ENCODE results near the gene ATP2B2.

ATP2B2 gene

DNA sequence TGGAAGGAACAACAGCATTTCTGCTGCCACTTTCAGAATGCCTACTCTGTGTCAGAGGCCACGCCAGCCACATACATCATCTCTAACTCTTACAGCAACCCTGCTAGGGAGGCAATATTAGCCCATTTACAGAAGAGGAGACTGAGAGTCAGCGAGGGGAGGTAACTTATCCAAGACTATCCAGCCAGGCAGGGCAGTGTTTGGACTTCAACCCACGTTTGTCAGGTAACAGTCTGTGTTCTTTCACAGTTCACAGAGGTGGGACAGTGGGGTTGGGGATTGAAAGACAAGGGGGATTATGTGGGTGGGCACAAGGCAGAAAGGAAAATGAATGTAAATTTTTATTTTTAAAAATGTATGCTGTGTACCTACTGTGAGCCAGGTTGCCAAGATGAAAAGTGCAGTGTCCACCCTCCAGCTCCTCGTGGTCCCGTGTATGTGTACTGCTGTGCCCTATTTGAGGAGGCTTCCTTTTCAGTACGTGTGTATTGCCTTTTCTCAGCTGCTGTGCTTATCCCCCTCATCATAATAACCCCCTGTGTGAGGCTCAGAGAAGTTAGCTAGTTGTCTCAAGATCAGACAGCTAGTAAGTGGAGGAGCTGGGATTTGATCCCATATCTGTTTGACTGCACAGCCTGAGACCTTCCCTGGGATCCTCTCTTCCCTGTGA is 16.5 kb upstream of the ATP2B2 start:
- no peak overlapping the region for H3K4me3 ChIP-seq (ENCODE audit: insufficient read depth, low read depth, low read length, poor library complexity, severe bottlenecking)
- no peaks in the 10 kb centered on the region for H3K36me3 ChIP-seq (ENCODE audit: control insufficient read depth, insufficient read depth, low read length)
- no peaks in the 10 kb centered on the region for H3K9me3 ChIP-seq (ENCODE audit: control insufficient read depth, low read length)
- no peak for DNase-seq
- peaks cover 3% of the 10 kb centered on the region for H3K27me3 ChIP-seq (replicated peaks; ENCODE audit: control insufficient read depth, insufficient read depth, low read length, poor library complexity, severe bottlenecking)
- no peak overlapping the region for H3K27ac ChIP-seq (ENCODE audit: insufficient read depth, low read length, poor library complexity, severe bottlenecking)
- H3K4me1 ChIP-seq (ENCODE audit: control insufficient read depth, insufficient read depth, low read length, poor library complexity, severe bottlenecking): no peaks in the 10 kb centered on the region

DNA sequence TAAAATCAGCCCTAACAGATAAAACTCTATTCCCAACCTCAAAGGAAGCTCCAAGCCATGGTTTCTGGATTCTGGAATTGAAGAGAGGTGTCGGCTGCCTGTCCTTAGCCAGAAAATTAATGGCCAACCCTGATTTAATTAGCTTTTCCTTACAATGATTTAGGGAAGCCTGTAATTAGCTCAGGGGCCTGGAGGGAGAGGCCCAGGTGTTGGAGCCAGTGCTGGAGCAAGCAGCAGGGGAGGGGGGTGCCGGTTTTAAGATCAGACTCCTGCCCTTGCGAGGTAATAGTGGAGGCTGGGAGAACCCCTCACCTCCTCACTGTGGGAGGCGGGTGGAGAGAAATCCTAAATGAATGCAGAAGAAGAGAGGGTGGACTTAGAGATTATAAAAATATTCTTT is 14.7 kb upstream of the ATP2B2 start:
- no peaks in the 10 kb centered on the region for H3K27me3 ChIP-seq (replicated peaks; ENCODE audit: control insufficient read depth, insufficient read depth, low read length, poor library complexity, severe bottlenecking)
- H3K9me3 ChIP-seq (ENCODE audit: control insufficient read depth, low read length): no peaks in the 10 kb centered on the region
- no peak overlapping the region for H3K4me3 ChIP-seq (ENCODE audit: insufficient read depth, low read depth, low read length, poor library complexity, severe bottlenecking)
- DNase-seq: no peak
- H3K36me3 ChIP-seq (ENCODE audit: control insufficient read depth, insufficient read depth, low read length): no peaks in the 10 kb centered on the region
- H3K4me1 ChIP-seq (ENCODE audit: control insufficient read depth, insufficient read depth, low read length, poor library complexity, severe bottlenecking): no peaks in the 10 kb centered on the region
- H3K27ac ChIP-seq (ENCODE audit: insufficient read depth, low read length, poor library complexity, severe bottlenecking): no peak overlapping the region

DNA sequence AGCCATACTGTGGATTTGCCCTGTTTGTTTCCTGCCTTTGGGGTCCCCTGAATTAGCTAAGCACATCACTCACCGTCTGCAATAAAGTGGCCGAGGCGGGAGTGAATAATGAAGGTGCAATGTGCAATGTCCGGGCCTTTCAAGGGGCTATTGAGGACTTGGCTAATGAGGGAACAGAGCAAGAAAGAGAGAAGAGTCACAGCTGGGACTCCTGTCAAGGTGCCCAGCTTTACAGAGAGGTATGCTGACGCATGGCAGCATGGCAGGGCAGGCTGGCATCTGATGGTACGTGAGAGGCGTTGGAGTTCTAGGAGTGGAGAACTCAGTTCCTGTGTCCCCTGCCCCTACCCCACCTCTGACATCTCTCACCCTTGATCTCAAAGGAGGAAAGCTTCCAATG is 13.8 kb upstream of the ATP2B2 start:
- H3K4me1 ChIP-seq (ENCODE audit: control insufficient read depth, insufficient read depth, low read length, poor library complexity, severe bottlenecking): no peaks in the 10 kb centered on the region
- no peak for DNase-seq
- no peak overlapping the region for H3K4me3 ChIP-seq (ENCODE audit: insufficient read depth, low read depth, low read length, poor library complexity, severe bottlenecking)
- H3K27me3 ChIP-seq (replicated peaks; ENCODE audit: control insufficient read depth, insufficient read depth, low read length, poor library complexity, severe bottlenecking): no peaks in the 10 kb centered on the region
- no peaks in the 10 kb centered on the region for H3K9me3 ChIP-seq (ENCODE audit: control insufficient read depth, low read length)
- H3K36me3 ChIP-seq (ENCODE audit: control insufficient read depth, insufficient read depth, low read length): no peaks in the 10 kb centered on the region
- no peak overlapping the region for H3K27ac ChIP-seq (ENCODE audit: insufficient read depth, low read length, poor library complexity, severe bottlenecking)

DNA sequence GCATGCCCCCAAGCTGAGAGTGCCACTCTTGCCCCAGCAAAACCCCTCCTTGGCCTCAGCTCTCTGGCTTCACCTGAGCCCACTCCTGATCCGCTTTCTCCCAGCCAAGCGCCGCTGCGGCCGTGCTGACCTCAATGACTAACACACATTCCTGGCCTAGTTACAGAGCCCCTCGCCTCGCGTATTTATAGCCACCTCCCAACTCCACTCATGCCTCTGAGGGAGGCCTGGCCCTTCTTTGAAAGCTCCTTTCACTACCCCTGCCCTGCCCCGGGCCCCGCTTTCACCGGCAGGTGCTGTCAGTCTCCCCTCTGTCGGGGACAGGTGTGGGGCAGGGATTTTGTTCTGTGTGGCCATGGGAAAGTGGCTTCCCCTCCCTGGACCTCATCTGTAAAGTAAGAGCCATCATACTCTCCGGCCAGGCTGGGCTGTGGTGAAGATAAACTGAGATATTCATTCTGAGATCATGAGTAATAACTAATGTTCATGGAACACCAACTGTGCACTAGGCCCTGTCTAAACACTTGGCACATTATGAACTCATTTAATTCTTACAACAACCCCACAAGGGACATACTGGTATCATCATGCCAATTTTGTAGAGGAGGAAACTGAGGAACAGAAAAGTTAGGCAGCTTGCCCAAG is 13.2 kb upstream of the ATP2B2 start:
- H3K36me3 ChIP-seq (ENCODE audit: control insufficient read depth, insufficient read depth, low read length): no peaks in the 10 kb centered on the region
- H3K4me3 ChIP-seq (ENCODE audit: insufficient read depth, low read depth, low read length, poor library complexity, severe bottlenecking): no peak overlapping the region
- H3K4me1 ChIP-seq (ENCODE audit: control insufficient read depth, insufficient read depth, low read length, poor library complexity, severe bottlenecking): no peaks in the 10 kb centered on the region
- DNase-seq: no peak
- no peak overlapping the region for H3K27ac ChIP-seq (ENCODE audit: insufficient read depth, low read length, poor library complexity, severe bottlenecking)
- H3K27me3 ChIP-seq (replicated peaks; ENCODE audit: control insufficient read depth, insufficient read depth, low read length, poor library complexity, severe bottlenecking): no peaks in the 10 kb centered on the region
- no peaks in the 10 kb centered on the region for H3K9me3 ChIP-seq (ENCODE audit: control insufficient read depth, low read length)

DNA sequence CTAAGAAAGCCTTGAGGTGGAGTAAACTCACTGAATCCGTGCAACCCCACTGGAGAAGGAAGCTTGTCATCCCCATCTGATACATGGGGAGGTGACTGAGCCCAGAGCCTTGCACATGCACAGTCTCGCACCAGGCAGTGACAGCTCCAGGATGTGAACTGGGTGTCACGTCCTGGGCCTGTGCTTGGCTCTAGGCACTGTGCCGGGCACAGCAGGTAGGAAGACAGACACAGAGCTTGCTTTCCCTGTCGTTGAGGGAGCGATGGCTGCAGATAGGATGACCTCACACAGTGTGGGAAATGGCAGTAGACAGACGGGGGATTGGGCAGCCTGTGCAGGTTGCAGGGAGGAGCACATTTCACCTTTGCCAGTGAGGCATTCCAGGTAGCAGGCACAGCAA is 12.2 kb upstream of the ATP2B2 start:
- H3K4me1 ChIP-seq (ENCODE audit: control insufficient read depth, insufficient read depth, low read length, poor library complexity, severe bottlenecking): no peaks in the 10 kb centered on the region
- H3K27ac ChIP-seq (ENCODE audit: insufficient read depth, low read length, poor library complexity, severe bottlenecking): no peak overlapping the region
- no peaks in the 10 kb centered on the region for H3K9me3 ChIP-seq (ENCODE audit: control insufficient read depth, low read length)
- no peaks in the 10 kb centered on the region for H3K27me3 ChIP-seq (replicated peaks; ENCODE audit: control insufficient read depth, insufficient read depth, low read length, poor library complexity, severe bottlenecking)
- no peak for DNase-seq
- no peaks in the 10 kb centered on the region for H3K36me3 ChIP-seq (ENCODE audit: control insufficient read depth, insufficient read depth, low read length)
- H3K4me3 ChIP-seq (ENCODE audit: insufficient read depth, low read depth, low read length, poor library complexity, severe bottlenecking): no peak overlapping the region

DNA sequence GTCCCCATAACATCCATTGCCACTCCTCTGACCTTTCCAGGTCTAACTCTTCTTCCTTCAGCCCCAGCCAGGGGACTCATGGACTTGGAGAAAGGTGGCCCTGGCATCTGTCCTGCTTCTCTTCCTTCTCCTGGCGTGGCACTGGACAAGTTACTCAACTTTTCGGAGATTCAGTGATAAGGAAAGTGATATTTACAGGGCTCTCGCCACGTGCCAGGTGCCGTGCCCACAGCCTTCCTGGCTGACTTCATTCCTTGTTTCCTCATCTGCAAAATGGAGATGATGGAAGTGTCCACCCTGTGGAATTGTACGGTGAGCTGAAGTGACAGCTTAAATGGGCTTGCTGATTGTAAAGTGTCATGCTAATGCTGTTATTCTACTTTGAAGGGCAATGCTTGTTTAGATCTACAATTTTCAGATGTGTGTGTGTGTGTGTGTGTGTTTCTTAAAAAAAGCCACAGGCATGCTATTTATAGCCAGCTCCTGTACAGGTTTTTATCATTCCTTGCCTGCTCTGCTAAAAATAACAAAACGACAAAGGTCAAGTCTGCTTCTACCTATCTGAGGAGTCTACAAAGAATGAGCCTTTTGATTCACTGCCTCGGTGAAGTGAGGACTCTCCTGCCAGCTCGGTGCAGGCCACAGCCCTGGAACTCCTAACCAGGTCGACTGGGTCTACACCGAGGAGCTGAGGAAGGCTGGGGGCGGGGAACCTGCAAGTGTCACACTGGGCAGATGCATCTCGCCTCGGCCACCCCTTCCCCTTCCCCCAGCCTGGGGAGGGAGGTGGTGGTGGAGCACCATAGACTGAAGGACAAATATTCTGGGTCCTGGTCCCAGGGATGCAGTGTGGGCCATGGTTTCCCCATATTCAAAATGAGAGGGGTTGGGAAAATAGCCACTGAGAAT is 11.4 kb upstream of the ATP2B2 start:
- Histone ChIP-seq H3K36me3 (ENCODE audit: control insufficient read depth, insufficient read depth, low read length) (no peaks in the 10 kb centered on the region), H3K27ac (ENCODE audit: insufficient read depth, low read length, poor library complexity, severe bottlenecking) (no peak overlapping the region), H3K4me3 (ENCODE audit: insufficient read depth, low read depth, low read length, poor library complexity, severe bottlenecking) (no peak overlapping the region), H3K4me1 (ENCODE audit: control insufficient read depth, insufficient read depth, low read length, poor library complexity, severe bottlenecking) (no peaks in the 10 kb centered on the region), H3K9me3 (ENCODE audit: control insufficient read depth, low read length) (no peaks in the 10 kb centered on the region), H3K27me3 (replicated peaks; ENCODE audit: control insufficient read depth, insufficient read depth, low read length, poor library complexity, severe bottlenecking) (no peaks in the 10 kb centered on the region)
- no peak for DNase-seq

DNA sequence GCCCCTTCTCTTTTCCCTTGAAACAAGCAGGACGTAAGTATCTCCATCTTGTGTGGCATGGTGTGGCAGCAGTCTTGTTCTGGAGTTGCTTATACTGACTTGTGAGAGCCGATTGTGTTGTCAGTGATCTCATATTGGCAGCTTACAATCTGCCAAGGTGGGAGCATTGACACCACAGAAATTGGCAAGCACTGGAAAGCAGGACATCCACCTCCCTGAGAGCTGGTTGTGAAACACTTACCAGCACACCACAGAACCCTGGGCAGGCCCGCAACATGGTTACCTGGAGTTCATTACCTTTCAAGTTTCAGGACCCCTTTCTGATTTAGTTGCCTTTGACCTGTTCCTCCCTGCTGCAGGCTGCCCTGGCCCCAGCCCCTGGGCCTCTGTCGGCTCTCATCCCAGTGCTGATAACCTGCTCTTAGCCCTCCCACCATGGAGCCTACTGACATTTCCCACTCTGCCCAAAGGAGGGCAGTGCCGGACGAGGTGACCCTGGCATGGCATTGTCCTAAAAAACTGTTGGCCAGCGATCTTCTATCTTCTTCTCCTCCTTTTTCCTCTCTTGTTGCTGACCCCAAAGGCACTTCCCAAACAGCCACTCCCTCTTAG is 10.6 kb upstream of the ATP2B2 start:
- no peaks in the 10 kb centered on the region for H3K4me1 ChIP-seq (ENCODE audit: control insufficient read depth, insufficient read depth, low read length, poor library complexity, severe bottlenecking)
- no peaks in the 10 kb centered on the region for H3K9me3 ChIP-seq (ENCODE audit: control insufficient read depth, low read length)
- no peaks in the 10 kb centered on the region for H3K27me3 ChIP-seq (replicated peaks; ENCODE audit: control insufficient read depth, insufficient read depth, low read length, poor library complexity, severe bottlenecking)
- DNase-seq: no peak
- H3K36me3 ChIP-seq (ENCODE audit: control insufficient read depth, insufficient read depth, low read length): no peaks in the 10 kb centered on the region
- H3K4me3 ChIP-seq (ENCODE audit: insufficient read depth, low read depth, low read length, poor library complexity, severe bottlenecking): no peak overlapping the region
- no peak overlapping the region for H3K27ac ChIP-seq (ENCODE audit: insufficient read depth, low read length, poor library complexity, severe bottlenecking)

DNA sequence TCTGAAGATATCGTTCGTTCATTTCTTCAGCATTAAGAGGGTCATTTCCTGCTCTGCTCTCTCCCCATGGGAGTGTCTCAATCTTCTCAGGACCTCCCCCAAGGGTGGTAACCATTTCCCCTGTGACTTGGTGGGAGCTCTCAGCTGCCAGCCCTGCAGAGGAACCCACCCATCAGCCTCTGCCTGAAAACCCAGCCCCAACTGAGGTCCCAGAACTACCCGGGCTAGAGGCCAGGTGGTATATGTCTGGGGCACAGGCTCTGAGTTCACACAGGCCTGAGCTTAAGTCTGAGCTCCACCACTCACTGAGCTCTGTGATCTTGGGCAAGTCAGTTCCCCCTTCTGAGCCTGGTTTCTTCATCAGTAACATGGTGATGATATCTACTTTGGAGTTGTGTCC is 10.0 kb upstream of the ATP2B2 start:
- Histone ChIP-seq H3K27ac (ENCODE audit: insufficient read depth, low read length, poor library complexity, severe bottlenecking) (no peak overlapping the region), H3K4me1 (ENCODE audit: control insufficient read depth, insufficient read depth, low read length, poor library complexity, severe bottlenecking) (no peaks in the 10 kb centered on the region), H3K36me3 (ENCODE audit: control insufficient read depth, insufficient read depth, low read length) (no peaks in the 10 kb centered on the region), H3K27me3 (replicated peaks; ENCODE audit: control insufficient read depth, insufficient read depth, low read length, poor library complexity, severe bottlenecking) (no peaks in the 10 kb centered on the region), H3K4me3 (ENCODE audit: insufficient read depth, low read depth, low read length, poor library complexity, severe bottlenecking) (no peak overlapping the region), H3K9me3 (ENCODE audit: control insufficient read depth, low read length) (no peaks in the 10 kb centered on the region)
- DNase-seq: no peak

DNA sequence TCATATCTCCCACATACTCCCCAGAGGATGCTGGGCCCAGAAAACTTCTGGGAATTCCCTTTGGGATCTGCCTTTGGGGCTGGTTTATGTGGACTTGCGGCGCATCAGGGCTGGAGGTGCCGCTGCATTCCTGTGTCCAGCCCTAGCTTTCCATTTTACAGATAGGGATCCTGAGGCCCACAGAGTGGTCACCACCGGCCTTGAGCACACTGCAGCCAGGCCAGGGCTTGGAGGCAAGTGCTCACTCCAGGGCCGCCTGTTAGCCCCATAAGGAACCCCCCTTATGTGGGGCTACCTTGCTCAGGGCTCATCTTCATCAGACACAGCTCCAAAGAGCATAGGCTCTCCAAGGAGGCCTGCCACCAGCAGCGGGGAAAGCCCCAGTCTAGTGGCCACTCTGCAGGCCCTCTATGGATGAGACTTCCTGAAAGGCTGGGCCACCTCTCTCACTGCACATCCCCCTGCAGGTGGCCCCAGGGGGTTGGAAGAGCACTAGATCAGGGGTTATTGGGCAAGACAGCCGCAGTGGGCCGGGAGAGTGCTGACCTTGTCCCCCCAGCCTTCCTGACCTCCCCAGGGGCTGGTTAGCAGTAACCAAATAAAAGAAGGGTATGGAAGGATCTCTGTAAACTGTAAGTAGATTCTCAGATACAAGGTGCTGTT is 9.2 kb upstream of the ATP2B2 start:
- no peak overlapping the region for H3K4me3 ChIP-seq (ENCODE audit: insufficient read depth, low read depth, low read length, poor library complexity, severe bottlenecking)
- no peak for DNase-seq
- H3K27ac ChIP-seq (ENCODE audit: insufficient read depth, low read length, poor library complexity, severe bottlenecking): no peak overlapping the region
- no peaks in the 10 kb centered on the region for H3K4me1 ChIP-seq (ENCODE audit: control insufficient read depth, insufficient read depth, low read length, poor library complexity, severe bottlenecking)
- H3K36me3 ChIP-seq (ENCODE audit: control insufficient read depth, insufficient read depth, low read length): no peaks in the 10 kb centered on the region
- no peaks in the 10 kb centered on the region for H3K9me3 ChIP-seq (ENCODE audit: control insufficient read depth, low read length)
- H3K27me3 ChIP-seq (replicated peaks; ENCODE audit: control insufficient read depth, insufficient read depth, low read length, poor library complexity, severe bottlenecking): no peaks in the 10 kb centered on the region

All from effector memory CD4-positive, alpha-beta T cell (primary cell).